ENCODE results near the gene RNF38.
"Not testable (repeated sequence)": the region's sequence is repeated elsewhere in the genome, so short reads cannot be mapped to it uniquely, and the experiment has no call there.

RNF38 gene

DNA sequence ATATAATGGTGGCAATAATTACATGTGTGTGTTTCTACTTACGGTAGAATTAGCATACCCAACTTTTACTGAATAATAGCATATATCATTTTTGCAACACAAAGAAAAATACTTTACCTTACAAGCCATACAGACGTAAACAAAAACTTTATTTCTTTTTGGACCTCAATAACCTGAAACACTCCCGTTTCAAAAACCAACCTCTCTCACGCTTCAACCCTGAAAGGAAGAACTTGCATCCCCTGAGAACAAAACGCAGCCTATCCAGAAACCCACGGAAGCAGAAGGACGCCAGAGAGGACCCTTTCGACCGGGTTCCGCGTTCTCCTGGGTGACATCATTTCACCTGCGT is at the start of gene RNF38:
RNF38 (minus strand) TSS at position 290 of the 352 bp plus-strand sequence; CDS start at position 129, 161 bp downstream.
- H3K27ac ChIP-seq (ENCODE audit: low read depth, low read length): peak within 1 kb of the TSS; percentile 67
- H3K27me3 ChIP-seq (ENCODE audit: control insufficient read depth, insufficient read depth, low read length): no peaks in the 10 kb centered on the region
- H3K9ac ChIP-seq (ENCODE audit: low read length): peak within 1 kb of the TSS; percentile 87
- H3K36me3 ChIP-seq (ENCODE audit: control insufficient read depth, insufficient read depth, low read length): 0 out of 2 replicates have a peak, but pooled peaks cover 7% of the 10 kb centered on the region
- no peaks in the 10 kb centered on the region for H3K9me3 ChIP-seq (ENCODE audit: control insufficient read depth, insufficient read depth, low read depth, low read length)
- H3K4me3 ChIP-seq (ENCODE audit: low read depth, low read length): peak within 1 kb of the TSS; percentile 81
- H3K4me1 ChIP-seq (ENCODE audit: control insufficient read depth, insufficient read depth, low read length): peaks cover 8% of the 10 kb centered on the region

DNA sequence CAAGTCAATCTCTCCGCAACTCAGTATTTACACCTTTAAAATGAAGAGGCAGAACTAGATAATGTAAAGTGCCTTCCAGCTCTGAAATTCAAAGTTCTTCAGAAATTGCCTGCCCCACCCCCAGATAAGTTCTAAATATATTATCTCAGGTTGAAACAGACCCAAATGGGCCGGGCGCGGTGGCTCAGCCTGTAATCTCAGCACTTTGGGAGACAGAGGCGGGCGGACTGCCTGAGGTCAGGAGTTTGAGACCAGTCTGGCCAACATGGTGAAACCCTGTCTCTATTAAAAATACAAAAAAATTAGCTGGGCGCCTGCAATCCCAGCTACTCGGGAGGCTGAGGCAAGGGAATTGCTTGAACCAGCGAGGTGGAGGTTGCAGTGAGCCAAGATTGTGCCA is 48.5 kb upstream of the RNF38 start:
- H3K9ac ChIP-seq (ENCODE audit: low read length); H3K27ac ChIP-seq (ENCODE audit: low read depth, low read length); H3K36me3 ChIP-seq (ENCODE audit: control insufficient read depth, insufficient read depth, low read length); H3K27me3 ChIP-seq (ENCODE audit: control insufficient read depth, insufficient read depth, low read length); H3K4me3 ChIP-seq (ENCODE audit: low read depth, low read length); H3K9me3 ChIP-seq (ENCODE audit: control insufficient read depth, insufficient read depth, low read depth, low read length): not testable (repeated sequence)
- peaks cover 29% of the 10 kb centered on the region for H3K4me1 ChIP-seq (ENCODE audit: control insufficient read depth, insufficient read depth, low read length)

DNA sequence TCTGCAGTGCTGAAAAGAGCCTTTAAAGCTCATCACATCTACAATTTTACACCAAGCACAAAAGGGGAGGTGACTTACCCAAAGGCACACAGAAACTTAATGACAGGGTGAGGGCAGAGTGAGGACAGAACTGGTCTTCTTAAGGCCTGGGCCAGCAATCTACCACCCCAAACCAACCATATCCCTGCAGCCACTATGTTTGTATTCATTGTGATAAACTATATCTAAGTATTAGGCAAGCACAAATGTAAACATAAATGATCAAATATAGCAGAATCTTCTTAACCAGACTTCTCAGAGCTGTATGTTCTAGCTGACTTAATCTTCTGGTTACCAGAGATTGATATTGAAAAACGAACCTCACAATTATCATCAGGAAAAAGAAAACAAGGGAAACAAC is 47.9 kb upstream of the RNF38 start:
- Histone ChIP-seq H3K4me3 (ENCODE audit: low read depth, low read length) (no peak overlapping the region), H3K27me3 (ENCODE audit: control insufficient read depth, insufficient read depth, low read length) (no peaks in the 10 kb centered on the region), H3K36me3 (ENCODE audit: control insufficient read depth, insufficient read depth, low read length) (no peaks in the 10 kb centered on the region), H3K27ac (ENCODE audit: low read depth, low read length) (no peak overlapping the region), H3K9ac (ENCODE audit: low read length) (no peak overlapping the region), H3K4me1 (ENCODE audit: control insufficient read depth, insufficient read depth, low read length) (peaks cover 31% of the 10 kb centered on the region), H3K9me3 (ENCODE audit: control insufficient read depth, insufficient read depth, low read depth, low read length) (no peaks in the 10 kb centered on the region)

DNA sequence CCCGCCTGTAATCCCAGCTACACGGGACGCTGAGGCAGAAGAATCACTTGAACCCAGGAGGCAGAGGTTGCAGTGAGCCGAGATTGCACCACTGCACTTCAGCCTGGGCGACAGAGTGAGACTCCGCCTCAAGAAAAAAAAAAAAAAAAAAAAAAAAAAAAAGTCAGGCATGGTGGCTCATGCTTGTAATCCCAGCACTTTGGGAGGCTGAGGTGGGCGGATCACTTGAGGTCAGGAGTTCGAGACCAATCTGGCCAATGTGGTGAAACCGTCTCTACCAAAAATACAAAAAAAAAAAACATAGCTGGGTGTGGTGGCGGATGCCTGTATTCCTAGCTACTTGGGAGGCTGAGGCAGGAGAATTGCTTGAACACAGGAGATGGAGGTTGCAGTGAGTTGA is 46.6 kb upstream of the RNF38 start:
- H3K36me3 ChIP-seq (ENCODE audit: control insufficient read depth, insufficient read depth, low read length); H3K27ac ChIP-seq (ENCODE audit: low read depth, low read length); H3K27me3 ChIP-seq (ENCODE audit: control insufficient read depth, insufficient read depth, low read length); H3K4me3 ChIP-seq (ENCODE audit: low read depth, low read length); H3K9ac ChIP-seq (ENCODE audit: low read length); H3K9me3 ChIP-seq (ENCODE audit: control insufficient read depth, insufficient read depth, low read depth, low read length): not testable (repeated sequence)
- peaks cover 36% of the 10 kb centered on the region for H3K4me1 ChIP-seq (ENCODE audit: control insufficient read depth, insufficient read depth, low read length)

DNA sequence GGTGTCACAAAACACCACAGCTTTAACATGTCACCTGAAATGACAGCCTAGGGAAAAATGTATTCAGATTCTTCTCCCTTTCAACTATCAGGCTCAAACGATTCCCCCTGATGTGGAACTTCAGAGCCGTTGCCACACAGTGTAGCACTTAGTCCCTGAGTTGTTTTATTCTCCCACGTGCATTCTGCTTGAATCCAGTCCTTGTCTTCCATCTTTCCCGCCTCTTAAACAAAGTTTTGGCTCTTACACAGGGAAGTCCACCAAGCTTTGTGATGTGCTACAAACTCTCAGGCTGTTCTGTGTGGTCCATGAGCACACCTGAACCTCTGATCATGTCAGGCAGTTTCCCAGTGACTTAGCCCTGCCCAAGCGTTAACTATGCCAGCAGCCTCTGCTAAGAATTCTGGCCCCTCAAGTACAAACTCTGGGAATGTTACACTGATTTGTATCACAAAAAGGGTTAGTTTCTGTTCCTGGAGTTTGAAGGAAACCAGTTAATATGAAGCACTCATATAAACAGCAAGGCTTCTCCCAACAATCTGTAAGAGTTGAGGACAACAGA is 45.8 kb upstream of the RNF38 start:
- peaks cover 38% of the 10 kb centered on the region for H3K4me1 ChIP-seq (ENCODE audit: control insufficient read depth, insufficient read depth, low read length)
- H3K4me3 ChIP-seq (ENCODE audit: low read depth, low read length): no peak overlapping the region
- no peaks in the 10 kb centered on the region for H3K9me3 ChIP-seq (ENCODE audit: control insufficient read depth, insufficient read depth, low read depth, low read length)
- no peak overlapping the region for H3K27ac ChIP-seq (ENCODE audit: low read depth, low read length)
- H3K36me3 ChIP-seq (ENCODE audit: control insufficient read depth, insufficient read depth, low read length): no peaks in the 10 kb centered on the region
- H3K9ac ChIP-seq (ENCODE audit: low read length): no peak overlapping the region
- no peaks in the 10 kb centered on the region for H3K27me3 ChIP-seq (ENCODE audit: control insufficient read depth, insufficient read depth, low read length)

DNA sequence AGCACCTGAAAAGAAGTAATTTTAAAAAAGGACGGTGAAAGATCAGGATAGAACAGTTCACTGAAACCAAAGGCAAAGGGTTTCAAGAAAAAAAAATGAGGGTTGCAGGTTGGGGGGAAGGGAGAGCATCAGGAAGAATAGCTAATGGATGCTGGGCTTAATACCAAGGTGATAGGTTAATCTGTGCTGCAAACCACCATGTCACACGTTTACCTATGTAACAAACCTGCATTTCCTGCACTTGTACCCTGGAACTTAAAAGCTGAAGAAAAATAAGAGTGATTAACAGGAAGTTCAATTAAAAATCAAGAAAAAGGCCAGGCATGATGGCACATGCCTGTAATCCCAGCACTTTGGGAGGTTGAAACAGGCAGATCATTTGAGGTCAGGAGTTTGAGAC is 44.1 kb upstream of the RNF38 start:
- H3K27ac ChIP-seq (ENCODE audit: low read depth, low read length): no peak overlapping the region
- H3K4me3 ChIP-seq (ENCODE audit: low read depth, low read length): no peak overlapping the region
- peaks cover 35% of the 10 kb centered on the region for H3K4me1 ChIP-seq (ENCODE audit: control insufficient read depth, insufficient read depth, low read length)
- no peak overlapping the region for H3K9ac ChIP-seq (ENCODE audit: low read length)
- no peaks in the 10 kb centered on the region for H3K36me3 ChIP-seq (ENCODE audit: control insufficient read depth, insufficient read depth, low read length)
- H3K9me3 ChIP-seq (ENCODE audit: control insufficient read depth, insufficient read depth, low read depth, low read length): no peaks in the 10 kb centered on the region
- no peaks in the 10 kb centered on the region for H3K27me3 ChIP-seq (ENCODE audit: control insufficient read depth, insufficient read depth, low read length)

DNA sequence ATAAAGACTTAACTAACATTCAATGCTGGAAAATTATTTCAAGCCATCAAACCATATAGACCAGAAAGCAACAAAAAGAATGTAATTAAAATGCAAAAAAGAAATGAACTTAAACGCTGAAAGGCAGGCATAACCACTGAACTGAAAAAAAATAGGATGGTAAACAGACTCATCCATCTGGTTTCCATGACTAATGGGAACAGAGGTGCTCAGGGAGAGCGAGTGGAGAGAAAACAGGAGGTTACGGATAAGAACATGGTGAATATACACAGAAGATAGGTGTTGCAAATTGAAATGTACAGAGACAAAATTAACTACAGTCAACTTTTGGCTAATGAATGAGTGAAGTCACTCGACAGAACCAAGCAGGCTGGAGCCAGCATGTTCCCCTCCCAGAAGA is 43.5 kb upstream of the RNF38 start:
- Histone ChIP-seq H3K9ac (ENCODE audit: low read length) (no peak overlapping the region), H3K27ac (ENCODE audit: low read depth, low read length) (no peak overlapping the region), H3K4me1 (ENCODE audit: control insufficient read depth, insufficient read depth, low read length) (peaks cover 39% of the 10 kb centered on the region), H3K9me3 (ENCODE audit: control insufficient read depth, insufficient read depth, low read depth, low read length) (no peaks in the 10 kb centered on the region), H3K27me3 (ENCODE audit: control insufficient read depth, insufficient read depth, low read length) (no peaks in the 10 kb centered on the region), H3K36me3 (ENCODE audit: control insufficient read depth, insufficient read depth, low read length) (no peaks in the 10 kb centered on the region), H3K4me3 (ENCODE audit: low read depth, low read length) (no peak overlapping the region)

DNA sequence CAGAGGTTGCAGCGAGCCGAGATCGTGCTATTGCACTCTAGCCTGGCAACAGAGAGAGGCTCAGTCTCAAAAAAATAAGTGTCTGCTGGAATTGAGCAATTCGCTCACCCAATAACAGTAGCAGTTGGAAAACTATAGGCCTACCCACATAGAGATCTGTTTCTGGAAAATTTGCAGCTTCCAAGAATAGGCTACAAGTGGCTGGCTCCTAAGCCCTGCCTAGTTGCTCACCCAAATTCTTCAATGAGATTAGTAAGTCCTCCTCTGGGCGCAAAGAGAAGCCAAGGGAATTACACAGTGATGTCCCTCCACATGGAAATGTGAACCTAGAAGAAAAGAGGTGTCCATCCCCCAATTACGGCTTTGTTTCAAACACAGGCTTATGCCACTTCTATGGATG is 42.6 kb upstream of the RNF38 start:
- Histone ChIP-seq H3K9ac (ENCODE audit: low read length) (no peak overlapping the region), H3K27me3 (ENCODE audit: control insufficient read depth, insufficient read depth, low read length) (no peaks in the 10 kb centered on the region), H3K36me3 (ENCODE audit: control insufficient read depth, insufficient read depth, low read length) (no peaks in the 10 kb centered on the region), H3K4me3 (ENCODE audit: low read depth, low read length) (no peak overlapping the region), H3K27ac (ENCODE audit: low read depth, low read length) (no peak overlapping the region), H3K4me1 (ENCODE audit: control insufficient read depth, insufficient read depth, low read length) (peaks cover 43% of the 10 kb centered on the region), H3K9me3 (ENCODE audit: control insufficient read depth, insufficient read depth, low read depth, low read length) (no peaks in the 10 kb centered on the region)

DNA sequence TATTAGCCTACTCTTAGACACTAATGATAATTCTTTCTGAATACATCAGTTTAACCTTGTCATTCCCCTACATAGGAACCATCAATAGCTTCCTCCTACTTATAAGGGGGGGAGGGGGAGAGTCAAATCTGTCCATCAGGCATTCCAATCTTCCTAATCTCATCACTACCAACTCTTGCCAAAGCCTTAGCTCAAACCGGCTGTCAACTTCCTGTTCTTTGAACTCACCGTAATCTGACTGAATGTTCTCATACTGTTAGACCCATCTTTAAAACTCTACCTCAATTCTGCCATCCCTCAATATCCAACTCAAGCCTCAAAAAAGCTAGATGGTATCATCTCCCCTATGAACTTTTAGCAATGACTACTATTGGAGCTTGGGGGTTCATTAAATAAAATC is 41.9 kb upstream of the RNF38 start:
- H3K4me3 ChIP-seq (ENCODE audit: low read depth, low read length): no peak overlapping the region
- no peak overlapping the region for H3K9ac ChIP-seq (ENCODE audit: low read length)
- H3K4me1 ChIP-seq (ENCODE audit: control insufficient read depth, insufficient read depth, low read length): peaks cover 47% of the 10 kb centered on the region
- H3K27ac ChIP-seq (ENCODE audit: low read depth, low read length): no peak overlapping the region
- no peaks in the 10 kb centered on the region for H3K9me3 ChIP-seq (ENCODE audit: control insufficient read depth, insufficient read depth, low read depth, low read length)
- H3K27me3 ChIP-seq (ENCODE audit: control insufficient read depth, insufficient read depth, low read length): no peaks in the 10 kb centered on the region
- no peaks in the 10 kb centered on the region for H3K36me3 ChIP-seq (ENCODE audit: control insufficient read depth, insufficient read depth, low read length)

DNA sequence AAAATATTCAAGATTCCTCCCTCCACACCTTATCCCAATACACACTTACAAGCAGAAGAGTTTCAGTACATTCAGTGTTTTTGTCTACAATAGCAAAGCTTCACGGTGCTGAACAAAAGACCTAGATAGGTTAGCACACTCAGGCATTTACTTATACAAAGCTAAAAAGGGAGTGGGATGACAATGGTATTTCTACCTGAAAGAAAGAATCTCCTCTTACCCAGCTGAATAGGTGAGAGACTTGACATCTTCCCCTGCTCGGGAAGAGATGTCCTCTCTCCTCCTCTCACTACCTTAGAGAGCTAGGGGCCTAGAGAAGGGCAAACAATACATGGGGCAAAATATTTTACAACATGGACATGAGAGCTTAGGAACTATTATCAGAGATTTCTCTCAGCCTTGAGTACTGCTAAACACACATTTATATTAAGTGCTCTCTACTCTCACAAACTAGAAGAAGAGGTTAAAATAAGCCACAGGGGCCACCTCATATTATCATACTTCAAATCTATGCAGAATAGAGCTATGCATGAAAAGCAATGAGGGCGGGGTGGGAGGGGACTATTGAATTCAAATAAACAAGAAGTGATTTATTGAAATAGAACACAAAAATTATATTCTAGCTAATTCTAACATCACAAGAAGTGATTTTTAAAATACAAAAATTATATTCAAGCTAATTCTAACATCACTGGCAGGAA is 38.6 kb upstream of the RNF38 start:
- Histone ChIP-seq H3K9ac (ENCODE audit: low read length) (no peak overlapping the region), H3K4me1 (ENCODE audit: control insufficient read depth, insufficient read depth, low read length) (peaks cover 35% of the 10 kb centered on the region), H3K36me3 (ENCODE audit: control insufficient read depth, insufficient read depth, low read length) (no peaks in the 10 kb centered on the region), H3K9me3 (ENCODE audit: control insufficient read depth, insufficient read depth, low read depth, low read length) (no peaks in the 10 kb centered on the region), H3K4me3 (ENCODE audit: low read depth, low read length) (no peak overlapping the region), H3K27me3 (ENCODE audit: control insufficient read depth, insufficient read depth, low read length) (no peaks in the 10 kb centered on the region), H3K27ac (ENCODE audit: low read depth, low read length) (no peak overlapping the region)

DNA sequence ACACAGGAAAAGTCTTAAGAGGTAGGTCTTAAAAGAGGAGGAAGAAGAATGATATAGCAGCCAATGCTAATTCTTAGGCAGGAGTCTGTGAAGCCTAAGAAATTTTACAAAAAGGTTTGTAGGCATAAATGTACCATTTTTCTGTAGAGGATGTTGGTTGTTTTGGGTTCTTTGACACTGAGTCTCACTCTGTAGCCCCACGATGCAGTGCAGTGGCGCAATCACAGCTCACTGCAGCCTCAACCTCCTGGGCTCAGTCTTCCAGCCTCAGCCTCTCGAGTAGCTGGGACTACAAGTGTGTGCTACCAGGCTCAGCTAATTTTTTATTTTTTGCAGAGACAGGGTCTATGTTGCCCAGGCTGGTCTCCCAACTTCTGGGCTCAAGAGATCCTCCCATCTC is 37.7 kb upstream of the RNF38 start:
- H3K36me3 ChIP-seq (ENCODE audit: control insufficient read depth, insufficient read depth, low read length): no peaks in the 10 kb centered on the region
- H3K9me3 ChIP-seq (ENCODE audit: control insufficient read depth, insufficient read depth, low read depth, low read length): no peaks in the 10 kb centered on the region
- H3K4me1 ChIP-seq (ENCODE audit: control insufficient read depth, insufficient read depth, low read length): peaks cover 32% of the 10 kb centered on the region
- H3K9ac ChIP-seq (ENCODE audit: low read length): no peak overlapping the region
- no peaks in the 10 kb centered on the region for H3K27me3 ChIP-seq (ENCODE audit: control insufficient read depth, insufficient read depth, low read length)
- no peak overlapping the region for H3K27ac ChIP-seq (ENCODE audit: low read depth, low read length)
- H3K4me3 ChIP-seq (ENCODE audit: low read depth, low read length): no peak overlapping the region
